Measurements from ENCODE around the gene DSC1. TPM values are rescaled to one million over a fixed set of nuclear protein-coding genes. Genes with fewer than 3 reads are reported as not detected.

The DSC1 gene
- not detected in 2 replicates for total RNA-seq (2014; rRNA removed)
- Bru-seq, nascent RNA: percentile 7 among the genes with signal in this experiment
- percentile 14 among the genes with signal in this experiment for BruChase-seq, experiment 1, labeled RNA remaining after a 6-hour chase
- BruChase-seq, experiment 2, labeled RNA remaining after a 2-hour chase: percentile 9 among the genes with signal in this experiment
- long read RNA-seq: 0 reads

GRCh38 chr18:31162825-31163435 is at the start of gene DSC1:
TSS of gene DSC1 (minus strand) at chr18:31162856. CDS start at chr18:31162594, 262 bp downstream.
- Histone ChIP-seq H3K27ac (ENCODE audit: low read length) (no peak within 1 kb of the TSS), H3F3A (ENCODE audit: low read length, unreplicated experiment) (no peaks in the 10 kb centered on the region), H3K9ac (ENCODE audit: low read length) (no peak within 1 kb of the TSS), H2AFZ (ENCODE audit: low read length) (no peak within 1 kb of the TSS), H3K27me3 (ENCODE audit: low read length) (no peaks in the 10 kb centered on the region), H3K4me2 (ENCODE audit: low read length) (no peak within 1 kb of the TSS), H3K4me3 (ENCODE audit: low read length) (no peak within 1 kb of the TSS), H3K36me3 (ENCODE audit: low read depth, low read length) (no peaks in the 10 kb centered on the region), H3K4me1 (ENCODE audit: insufficient read depth, low read length) (no peaks in the 10 kb centered on the region), H3K9me2 (replicated peaks; ENCODE audit: low read length) (no peaks in the 10 kb centered on the region), H3K9me3 (ENCODE audit: low read length) (no peaks in the 10 kb centered on the region), H3K79me2 (ENCODE audit: low read length) (no peaks in the 10 kb centered on the region), H4K20me1 (ENCODE audit: low read length) (no peaks in the 10 kb centered on the region)
- POLR2A ChIA-PET (ENCODE audit: unreplicated experiment): no interaction called here
- ATAC-seq: no peak
- no peak for DNase-seq
- no TSS peak for BruUV-seq (replicated peaks)
- CTCF ChIA-PET: no interaction called here
- TF ChIP-seq EZH2phosphoT487 (IDR thresholded peaks at IDR 0.05; ENCODE audit: borderline replicate concordance, low read length) (no peak), EZH2 (IDR thresholded peaks at IDR 0.05; ENCODE audit: low read length, unreplicated experiment) (no peak), CTCF (conservative IDR thresholded peaks at IDR 0.05; ENCODE audit: low read depth, low read length) (no peak)
- intact Hi-C loops (cut with micrococcal nuclease): no loop called here

- no peak overlapping the region for H3K4me2 ChIP-seq (ENCODE audit: low read length)
- H3F3A ChIP-seq (ENCODE audit: low read length, unreplicated experiment): no peaks in the 10 kb centered on the region
- no TSS peak for BruUV-seq (replicated peaks)
- H3K4me3 ChIP-seq (ENCODE audit: low read length): no peak overlapping the region
- H3K36me3 ChIP-seq (ENCODE audit: low read depth, low read length): no peaks in the 10 kb centered on the region
- ChIA-PET CTCF (no interaction called here), POLR2A (ENCODE audit: unreplicated experiment) (no interaction called here)
- ATAC-seq (no peak), DNase-seq (no peak)
- H3K4me1 ChIP-seq (ENCODE audit: insufficient read depth, low read length): peaks cover 14% of the 10 kb centered on the region
- H2AFZ ChIP-seq (ENCODE audit: low read length): no peak overlapping the region
- intact Hi-C loops (cut with micrococcal nuclease): no loop called here
- no peak for TF ChIP-seq CTCF (conservative IDR thresholded peaks at IDR 0.05; ENCODE audit: low read depth, low read length)
- no peak for TF ChIP-seq EZH2 (IDR thresholded peaks at IDR 0.05; ENCODE audit: low read length, unreplicated experiment)
- no peak for TF ChIP-seq EZH2phosphoT487 (IDR thresholded peaks at IDR 0.05; ENCODE audit: borderline replicate concordance, low read length)
- H3K27ac ChIP-seq (ENCODE audit: low read length): no peak overlapping the region
- H3K9ac ChIP-seq (ENCODE audit: low read length): no peak overlapping the region
- H3K79me2 ChIP-seq (ENCODE audit: low read length): no peaks in the 10 kb centered on the region
- H3K27me3 ChIP-seq (ENCODE audit: low read length): no peaks in the 10 kb centered on the region
- H4K20me1 ChIP-seq (ENCODE audit: low read length): no peaks in the 10 kb centered on the region
- no peaks in the 10 kb centered on the region for H3K9me2 ChIP-seq (replicated peaks; ENCODE audit: low read length)
- no peaks in the 10 kb centered on the region for H3K9me3 ChIP-seq (ENCODE audit: low read length)
Observed at GRCh38 chr18:31211047-31211446, 48.4 kb upstream of the DSC1 start.

- Histone ChIP-seq H4K20me1 (ENCODE audit: low read length) (no peaks in the 10 kb centered on the region), H2AFZ (ENCODE audit: low read length) (no peak overlapping the region), H3K9me3 (ENCODE audit: low read length) (no peaks in the 10 kb centered on the region), H3K27ac (ENCODE audit: low read length) (no peak overlapping the region), H3K4me2 (ENCODE audit: low read length) (no peak overlapping the region), H3K4me3 (ENCODE audit: low read length) (no peak overlapping the region), H3K4me1 (ENCODE audit: insufficient read depth, low read length) (peaks cover 26% of the 10 kb centered on the region), H3F3A (ENCODE audit: low read length, unreplicated experiment) (no peaks in the 10 kb centered on the region), H3K27me3 (ENCODE audit: low read length) (no peaks in the 10 kb centered on the region), H3K79me2 (ENCODE audit: low read length) (no peaks in the 10 kb centered on the region), H3K36me3 (ENCODE audit: low read depth, low read length) (no peaks in the 10 kb centered on the region), H3K9ac (ENCODE audit: low read length) (no peak overlapping the region), H3K9me2 (replicated peaks; ENCODE audit: low read length) (no peaks in the 10 kb centered on the region)
- intact Hi-C loops (cut with micrococcal nuclease): loop anchor here (10.0 kb wide), 2 partner anchors 194 to 196 kb away; no protein-coding TSS in a partner anchor
- no peak for DNase-seq
- CTCF ChIA-PET: no interaction called here
- no TSS peak for BruUV-seq (replicated peaks)
- POLR2A ChIA-PET (ENCODE audit: unreplicated experiment): no interaction called here
- TF ChIP-seq CTCF (conservative IDR thresholded peaks at IDR 0.05; ENCODE audit: low read depth, low read length) (no peak), EZH2 (IDR thresholded peaks at IDR 0.05; ENCODE audit: low read length, unreplicated experiment) (no peak), EZH2phosphoT487 (IDR thresholded peaks at IDR 0.05; ENCODE audit: borderline replicate concordance, low read length) (no peak)
- ATAC-seq: no peak
Observed at GRCh38 chr18:31209041-31209440, 46.4 kb upstream of the DSC1 start.
